ENCODE data around the gene GRIN2A.

The GRIN2A gene

DNA sequence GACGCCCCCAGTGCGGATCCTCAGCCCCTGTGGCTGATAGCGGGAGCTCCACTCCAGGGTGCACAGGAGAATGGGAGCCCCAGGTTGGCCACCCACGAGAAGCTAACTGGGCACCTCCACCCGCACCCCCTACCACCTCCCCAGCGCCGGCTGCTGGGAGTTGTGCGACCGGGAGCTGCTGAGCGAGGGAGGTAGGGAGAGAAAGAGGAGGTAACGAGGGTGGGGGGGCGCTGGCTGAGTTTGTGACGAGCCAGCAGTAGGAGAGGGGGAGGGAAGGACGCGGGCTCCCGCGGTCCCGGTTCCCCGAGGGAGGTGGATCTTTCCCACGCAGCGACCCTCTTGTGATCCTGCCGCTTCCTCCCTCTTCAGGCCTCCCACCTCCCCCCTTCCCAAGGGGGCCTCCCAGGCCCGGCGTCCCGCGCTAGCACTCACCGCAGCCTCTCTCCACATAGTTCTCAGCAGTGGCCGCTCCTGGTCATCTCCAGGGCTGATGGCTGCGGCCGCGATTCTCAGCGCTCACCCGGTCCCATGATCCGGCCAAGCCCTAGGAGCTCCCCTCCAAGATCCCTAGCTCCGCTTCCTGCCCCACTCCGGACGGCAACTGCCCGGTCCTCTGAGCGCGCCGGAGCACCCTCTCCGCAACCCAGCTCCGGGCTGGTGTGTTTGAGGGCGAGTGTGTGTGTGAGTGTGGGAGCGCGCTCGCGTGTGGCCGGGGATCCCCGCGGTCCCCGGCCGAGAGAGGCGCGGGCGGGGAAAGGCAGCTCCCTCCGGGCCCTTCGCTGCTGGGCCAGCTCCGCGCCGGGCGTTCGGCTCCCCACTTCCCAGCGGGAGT is at the start of gene GRIN2A:
Gene GRIN2A (minus strand): TSS at position 207 of the 832 bp plus-strand sequence. CDS start 2,017 bp downstream, outside the sequence.
- no peak for DNase-seq (ENCODE audit: low read depth)

- no peak for DNase-seq (ENCODE audit: low read depth)
Observed at GRCh38 chr16:10231563-10231962, 49.3 kb upstream of the GRIN2A start.

GRCh38 chr16:10228779-10229178 is 46.6 kb upstream of the GRIN2A start:
- no peak for DNase-seq (ENCODE audit: low read depth)

DNA sequence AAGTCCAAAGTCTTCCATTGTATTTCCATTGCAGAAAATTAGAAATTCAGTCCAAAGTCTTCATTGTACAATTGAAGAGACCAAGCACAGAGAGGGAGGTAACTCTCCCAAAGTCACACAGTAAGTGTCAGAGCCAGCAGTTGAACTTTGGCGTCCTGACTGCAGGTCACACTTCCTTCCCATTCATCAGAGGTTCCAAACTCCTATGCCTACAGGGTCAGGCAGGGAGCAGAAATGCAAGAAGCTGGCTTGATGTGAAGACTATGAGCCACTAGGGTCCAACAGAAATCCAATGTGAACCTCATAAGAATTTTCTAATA is 44.7 kb upstream of the GRIN2A start:
- DNase-seq (ENCODE audit: low read depth) = no peak

- DNase-seq (ENCODE audit: low read depth) = no peak
Observed at GRCh38 chr16:10226141-10226986, 44.1 kb upstream of the GRIN2A start.

DNA sequence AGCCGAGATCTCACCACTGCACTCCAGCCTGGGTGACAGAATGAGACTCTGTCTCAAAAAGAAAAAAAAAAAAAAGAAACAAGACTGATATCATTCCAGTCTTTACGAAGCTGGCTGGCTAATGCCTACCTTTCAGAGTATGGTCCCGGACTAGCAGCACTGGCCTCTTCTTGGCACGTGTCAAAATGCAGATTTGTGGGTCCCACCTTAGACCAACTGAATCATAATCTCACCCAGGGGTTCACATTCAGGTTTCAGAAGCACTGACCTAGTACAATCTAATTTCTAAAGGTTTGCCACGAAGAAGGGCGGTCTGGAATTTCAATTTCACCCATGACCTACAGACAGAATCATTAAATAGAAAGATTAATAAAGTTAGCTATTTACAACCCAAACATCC is 43.4 kb upstream of the GRIN2A start:
- no peak for DNase-seq (ENCODE audit: low read depth)

GRCh38 chr16:10224850-10225249 is 42.6 kb upstream of the GRIN2A start:
- DNase-seq (ENCODE audit: low read depth) = no peak

DNA sequence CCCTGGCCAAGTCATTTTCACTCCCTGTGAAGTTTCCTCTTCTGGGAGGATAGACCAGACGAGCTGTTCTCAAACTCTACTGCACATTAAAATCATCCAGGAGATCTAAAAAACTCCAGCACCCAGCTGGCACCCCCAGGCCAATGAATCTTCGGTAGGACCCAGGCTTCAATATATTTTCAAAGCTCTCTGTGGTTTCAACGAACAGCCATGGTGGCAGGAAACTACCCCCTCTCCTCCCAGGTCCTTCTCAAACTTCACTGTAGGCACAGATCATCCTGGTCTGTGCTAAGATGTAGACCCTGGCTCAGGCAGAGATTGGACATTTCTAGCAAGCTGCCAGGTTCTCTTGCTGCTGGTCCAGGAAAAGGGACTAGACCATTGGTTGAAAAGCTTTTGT is 38.7 kb upstream of the GRIN2A start:
- DNase-seq (ENCODE audit: low read depth) = no peak

DNA sequence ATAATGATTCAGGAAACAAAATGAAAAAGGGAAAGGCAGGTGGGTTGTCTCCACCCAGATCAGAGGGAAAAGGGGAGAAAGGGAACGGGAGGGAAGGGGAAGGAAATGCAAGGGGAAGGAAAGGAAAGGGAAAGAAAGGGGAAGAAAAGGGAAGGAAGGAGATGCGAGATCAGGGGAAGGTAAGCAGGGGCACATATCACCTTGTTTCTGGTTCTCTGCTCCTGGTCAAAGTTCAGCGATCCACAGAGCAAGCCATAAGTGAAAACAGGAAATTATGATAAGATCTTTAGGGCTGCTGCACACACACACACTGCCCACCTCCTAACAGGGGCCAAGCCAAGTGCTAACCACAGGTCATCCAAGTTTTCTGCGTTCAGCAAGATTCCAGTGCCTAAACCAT is 37.5 kb upstream of the GRIN2A start:
- no peak for DNase-seq (ENCODE audit: low read depth)

DNA sequence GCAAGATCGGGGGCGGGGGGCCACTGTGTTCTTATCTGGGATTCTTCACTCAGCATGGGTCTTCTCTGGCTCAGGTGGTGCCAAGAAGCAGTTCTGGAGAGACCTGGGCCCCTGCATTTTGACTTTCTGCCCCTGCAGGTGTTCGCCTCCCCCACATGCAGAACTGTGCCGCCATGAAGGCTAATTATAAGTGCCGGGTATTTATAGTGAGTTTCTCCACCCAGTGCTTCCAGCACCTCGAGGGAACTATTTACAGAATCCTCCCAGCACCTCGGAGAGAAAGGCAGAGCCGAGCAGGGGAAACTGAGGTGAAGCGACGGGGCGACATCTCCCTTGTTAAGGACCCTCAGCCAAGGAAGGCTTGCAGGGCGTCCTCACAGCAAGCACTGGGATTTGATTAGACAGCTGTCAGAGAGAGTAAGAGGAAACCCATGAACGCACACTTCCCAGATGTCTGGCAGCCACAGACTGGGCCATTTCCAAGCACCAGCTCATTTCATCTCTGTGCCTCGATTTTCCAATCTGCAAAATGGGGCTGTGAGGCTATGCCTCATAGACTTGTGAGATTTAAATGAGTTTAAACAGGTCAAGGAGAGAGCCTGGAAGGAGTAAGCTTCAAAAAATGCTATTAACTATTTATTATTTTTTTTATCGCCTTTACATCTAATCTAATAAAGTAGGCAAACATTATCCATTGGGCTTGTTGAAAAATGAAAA is 36.4 kb upstream of the GRIN2A start:
- DNase-seq (ENCODE audit: low read depth) = no peak

GRCh38 chr16:10213748-10214147 is 31.5 kb upstream of the GRIN2A start:
- no peak for DNase-seq (ENCODE audit: low read depth)

- no peak for DNase-seq (ENCODE audit: low read depth)
Observed at GRCh38 chr16:10210944-10211343, 28.7 kb upstream of the GRIN2A start.

- no peak for DNase-seq (ENCODE audit: low read depth)
Observed at GRCh38 chr16:10206865-10207264, 24.6 kb upstream of the GRIN2A start.

- no peak for DNase-seq (ENCODE audit: low read depth)
Observed at GRCh38 chr16:10206215-10206614, 24.0 kb upstream of the GRIN2A start.

DNA sequence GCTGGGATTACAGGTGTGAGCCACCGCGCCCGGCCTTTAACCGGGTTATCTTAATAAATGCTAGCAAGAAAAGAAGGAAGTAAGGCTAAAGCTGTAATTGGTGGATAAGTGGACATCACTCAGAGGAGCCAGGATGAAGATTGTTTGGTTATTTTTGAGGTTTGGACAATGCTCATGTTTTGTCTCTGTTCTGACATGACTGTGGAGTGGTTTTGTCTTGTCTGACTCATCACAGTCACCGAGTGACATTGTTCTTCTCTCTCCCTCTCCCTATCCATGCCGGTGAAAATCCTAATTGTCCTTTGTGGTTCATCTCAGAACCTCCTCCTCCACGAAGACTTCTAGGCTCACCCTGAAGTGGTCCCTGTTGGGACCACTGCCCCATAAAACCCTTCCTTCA is 23.5 kb upstream of the GRIN2A start:
- no peak for DNase-seq (ENCODE audit: low read depth)

- DNase-seq (ENCODE audit: low read depth) = no peak
Observed at GRCh38 chr16:10202649-10203048, 20.4 kb upstream of the GRIN2A start.

DNA sequence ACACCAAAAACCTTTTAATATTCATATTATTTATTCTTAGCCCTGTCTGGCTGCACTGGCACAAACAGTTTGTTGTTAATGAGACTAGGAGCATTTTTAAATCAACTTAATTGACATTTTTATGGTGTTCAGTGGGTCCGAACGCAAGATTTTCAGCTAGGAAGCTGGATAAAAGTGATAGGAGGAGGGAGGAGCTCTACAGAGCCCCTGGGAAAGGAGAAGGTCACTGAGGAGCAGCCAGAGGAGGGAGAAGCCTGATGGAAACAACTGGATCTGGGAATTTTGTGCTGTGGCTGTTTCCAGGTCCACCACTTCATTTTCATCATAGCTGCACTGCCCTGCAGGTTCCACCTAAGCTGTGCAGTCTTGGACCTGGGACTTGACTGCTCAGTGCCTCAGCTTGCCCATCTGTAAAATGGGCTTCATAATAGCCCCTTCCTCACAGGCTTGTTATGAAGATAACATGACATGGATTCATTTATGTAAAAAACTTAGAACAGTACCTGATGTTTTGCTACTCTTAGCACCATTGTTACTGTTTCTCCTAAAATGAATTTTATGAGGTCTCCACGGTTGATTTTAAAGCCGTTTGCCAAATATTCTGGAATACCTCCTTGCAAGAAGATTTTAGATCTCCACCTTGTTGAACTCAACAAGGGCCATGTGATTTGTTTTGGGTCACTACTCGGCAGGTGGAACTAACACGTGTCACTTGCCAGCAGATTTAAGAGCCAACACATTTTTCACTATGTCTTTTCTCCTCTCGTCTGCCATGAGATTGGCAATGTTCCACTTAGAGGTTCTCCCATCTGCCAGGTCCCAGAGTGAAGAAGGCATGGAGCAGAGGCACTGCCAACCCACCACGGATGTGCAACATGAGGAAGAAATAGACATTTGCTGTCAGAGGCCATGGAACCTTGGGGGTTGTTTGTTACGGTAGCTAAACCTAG is 18.7 kb upstream of the GRIN2A start:
- no peak for DNase-seq (ENCODE audit: low read depth)

- no peak for DNase-seq (ENCODE audit: low read depth)
Observed at GRCh38 chr16:10196999-10197398, 14.8 kb upstream of the GRIN2A start.

DNA sequence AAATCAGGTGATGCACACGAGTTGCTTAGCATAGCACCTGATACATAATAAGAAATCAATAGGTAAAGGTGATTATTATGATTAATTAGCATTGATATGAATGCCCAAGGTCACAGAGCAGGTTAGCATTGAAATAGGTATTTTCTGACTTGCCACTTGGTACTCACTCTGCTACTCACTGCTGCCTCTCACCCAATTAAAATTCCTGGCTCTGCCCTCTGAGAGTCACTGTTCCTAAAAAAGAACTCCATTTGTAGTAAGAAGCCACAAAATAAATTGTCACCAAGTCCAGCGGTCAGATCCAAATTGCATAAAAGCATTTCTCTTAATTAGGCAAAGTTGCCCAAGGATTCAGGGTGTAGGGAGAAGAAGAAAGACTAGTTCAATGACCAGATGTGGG is 8.9 kb upstream of the GRIN2A start:
- DNase-seq (ENCODE audit: low read depth) = no peak

DNA sequence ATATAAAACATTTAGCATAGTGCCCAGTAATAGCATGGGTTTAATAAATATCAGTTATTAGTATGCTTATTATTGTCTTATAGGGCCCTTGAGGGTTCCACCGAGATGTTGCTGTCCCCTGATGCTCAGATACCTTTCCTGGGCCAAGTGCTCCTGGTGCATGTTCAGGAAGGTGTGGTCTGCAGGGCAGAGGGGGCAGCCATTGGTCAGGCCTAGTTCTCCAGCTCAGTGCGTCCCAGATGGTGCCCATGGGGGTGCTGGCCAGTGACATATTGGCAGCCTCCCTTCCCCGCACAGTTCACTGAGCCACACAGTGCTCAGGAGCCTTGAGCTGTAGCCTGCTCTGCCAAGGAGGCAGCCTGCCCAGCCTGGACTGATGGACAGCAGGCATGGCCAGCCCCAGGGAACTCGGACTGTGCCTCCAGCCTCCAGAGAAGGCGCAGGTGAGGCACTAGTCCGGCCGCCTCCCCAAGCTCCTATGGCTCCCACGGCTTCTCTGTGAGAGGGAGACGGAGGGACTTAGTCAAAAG is 7.7 kb upstream of the GRIN2A start:
- no peak for DNase-seq (ENCODE audit: low read depth)

- DNase-seq (ENCODE audit: low read depth) = no peak
Observed at GRCh38 chr16:10188236-10188635, 6.0 kb upstream of the GRIN2A start.

All from HS-27A (cell line).